Measurements from ENCODE around the gene LHCGR.

LHCGR gene

DNA sequence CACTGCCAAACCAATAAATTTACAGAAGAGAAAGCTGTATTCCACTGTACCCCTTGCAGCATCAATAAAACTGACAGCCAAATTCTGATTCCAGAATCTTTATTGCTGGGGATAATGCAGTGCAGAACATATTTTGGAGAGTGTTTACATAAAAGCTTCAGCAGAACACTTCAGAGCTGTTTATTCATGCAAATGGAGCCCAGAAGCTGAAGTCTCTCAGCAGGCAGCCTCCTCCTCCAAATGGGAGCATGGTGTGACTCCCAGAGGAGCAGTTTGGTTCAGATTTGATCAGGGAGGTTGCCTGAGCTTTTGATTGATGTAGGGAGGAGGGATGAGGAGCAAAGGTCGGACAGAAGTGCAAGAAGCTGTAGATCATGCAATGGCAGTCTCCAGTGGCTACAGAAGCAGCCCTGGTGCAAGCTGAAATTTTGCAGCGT lies 22.4 kb downstream of the LHCGR start:
- ChIA-PET CTCF (no interaction called here), POLR2A (no interaction called here)
- no peak for DNase-seq (ENCODE audit: extremely low spot score)
- TF ChIP-seq, protein P1, sequence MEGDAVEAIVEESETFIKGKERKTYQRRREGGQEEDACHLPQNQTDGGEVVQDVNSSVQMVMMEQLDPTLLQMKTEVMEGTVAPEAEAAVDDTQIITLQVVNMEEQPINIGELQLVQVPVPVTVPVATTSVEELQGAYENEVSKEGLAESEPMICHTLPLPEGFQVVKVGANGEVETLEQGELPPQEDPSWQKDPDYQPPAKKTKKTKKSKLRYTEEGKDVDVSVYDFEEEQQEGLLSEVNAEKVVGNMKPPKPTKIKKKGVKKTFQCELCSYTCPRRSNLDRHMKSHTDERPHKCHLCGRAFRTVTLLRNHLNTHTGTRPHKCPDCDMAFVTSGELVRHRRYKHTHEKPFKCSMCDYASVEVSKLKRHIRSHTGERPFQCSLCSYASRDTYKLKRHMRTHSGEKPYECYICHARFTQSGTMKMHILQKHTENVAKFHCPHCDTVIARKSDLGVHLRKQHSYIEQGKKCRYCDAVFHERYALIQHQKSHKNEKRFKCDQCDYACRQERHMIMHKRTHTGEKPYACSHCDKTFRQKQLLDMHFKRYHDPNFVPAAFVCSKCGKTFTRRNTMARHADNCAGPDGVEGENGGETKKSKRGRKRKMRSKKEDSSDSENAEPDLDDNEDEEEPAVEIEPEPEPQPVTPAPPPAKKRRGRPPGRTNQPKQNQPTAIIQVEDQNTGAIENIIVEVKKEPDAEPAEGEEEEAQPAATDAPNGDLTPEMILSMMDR (IDR thresholded peaks at IDR 0.05; ENCODE audit: control extremely low read depth, extremely low read depth, low read depth, missing control alignments) = no peak

DNA sequence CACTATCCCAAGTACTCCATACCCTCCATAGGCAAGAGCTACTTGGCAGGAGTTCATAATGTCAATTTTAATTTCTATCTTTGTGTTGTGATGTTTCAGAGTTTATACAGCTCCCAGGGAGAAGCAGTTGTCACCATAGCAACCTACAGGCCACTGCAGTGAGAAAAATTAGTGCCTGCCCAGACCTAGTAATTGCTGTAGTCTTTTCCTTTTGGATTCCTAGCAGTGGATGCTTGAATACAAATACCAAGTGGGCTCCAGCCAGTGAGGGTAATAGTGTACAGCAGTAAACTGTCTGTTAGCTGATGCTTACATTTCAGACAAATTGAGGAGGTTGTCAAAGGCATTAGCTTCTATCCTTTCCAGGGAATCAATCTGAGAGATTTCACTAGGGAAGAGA lies 26.7 kb downstream of the LHCGR start:
- TF ChIP-seq, protein P1 (IDR thresholded peaks at IDR 0.05; ENCODE audit: control extremely low read depth, extremely low read depth, low read depth, missing control alignments) = no peak
- ChIA-PET CTCF (interaction anchor here (1.3 to 1.9 kb wide), 6 partner anchors 9 to 129 kb away, joined by 3 to 13 read pairs (median 4); no protein-coding TSS in a partner anchor), POLR2A (no interaction called here)
- DNase-seq (ENCODE audit: extremely low spot score) = no peak

DNA sequence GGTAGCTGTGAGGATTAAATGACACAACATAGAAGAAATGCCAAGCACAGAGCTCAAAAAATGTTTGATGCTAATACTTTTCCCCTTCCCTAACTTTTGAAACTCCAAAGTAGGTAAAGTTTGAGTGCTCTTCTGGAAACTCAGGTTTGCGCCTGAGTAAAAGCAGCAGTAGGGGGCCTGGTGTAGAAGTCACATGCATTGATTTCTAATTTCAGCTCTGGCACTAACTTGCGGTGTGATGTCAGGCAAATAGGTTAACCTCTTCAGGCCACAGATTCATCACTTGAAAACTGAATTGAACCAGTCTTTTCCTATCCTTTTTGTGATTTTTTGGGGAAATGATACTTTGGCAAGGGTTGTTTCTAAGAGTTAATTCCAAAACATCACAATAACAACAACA lies 27.2 kb downstream of the LHCGR start:
- DNase-seq (ENCODE audit: extremely low spot score) = no peak
- ChIA-PET CTCF (interaction anchor here (1.1 to 1.9 kb wide), 7 partner anchors 8 to 128 kb away, joined by 3 to 13 read pairs (median 4); no protein-coding TSS in a partner anchor), POLR2A (no interaction called here)
- TF ChIP-seq, protein P1 (IDR thresholded peaks at IDR 0.05; ENCODE audit: control extremely low read depth, extremely low read depth, low read depth, missing control alignments) = no peak

DNA sequence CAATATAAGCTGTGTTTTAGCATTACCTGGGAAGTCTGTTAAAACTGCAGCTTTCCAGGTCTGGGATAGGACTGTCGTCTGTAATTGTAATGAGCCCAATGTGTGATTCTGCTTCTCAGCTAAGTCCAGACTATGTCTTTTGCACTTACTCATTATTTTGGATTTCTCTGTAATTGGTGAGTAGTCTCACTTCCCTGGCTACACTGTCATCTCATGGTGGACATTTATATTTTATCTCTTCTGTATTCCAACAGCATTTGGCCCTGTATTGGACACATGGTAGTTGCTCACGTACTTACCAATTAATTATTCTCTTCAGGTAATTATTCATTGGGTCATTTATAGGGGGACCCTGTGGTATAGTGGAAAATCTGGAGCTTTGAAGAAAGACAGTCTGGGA lies 28.0 kb downstream of the LHCGR start:
- CTCF ChIA-PET = interaction anchor here (1.1 to 1.9 kb wide), 6 partner anchors 10 to 127 kb away, joined by 3 to 13 read pairs (median 4); no protein-coding TSS in a partner anchor
- POLR2A ChIA-PET = no interaction called here
- TF ChIP-seq, protein P1 (IDR thresholded peaks at IDR 0.05; ENCODE audit: control extremely low read depth, extremely low read depth, low read depth, missing control alignments) = peak; percentile 10
- no peak for DNase-seq (ENCODE audit: extremely low spot score)

DNA sequence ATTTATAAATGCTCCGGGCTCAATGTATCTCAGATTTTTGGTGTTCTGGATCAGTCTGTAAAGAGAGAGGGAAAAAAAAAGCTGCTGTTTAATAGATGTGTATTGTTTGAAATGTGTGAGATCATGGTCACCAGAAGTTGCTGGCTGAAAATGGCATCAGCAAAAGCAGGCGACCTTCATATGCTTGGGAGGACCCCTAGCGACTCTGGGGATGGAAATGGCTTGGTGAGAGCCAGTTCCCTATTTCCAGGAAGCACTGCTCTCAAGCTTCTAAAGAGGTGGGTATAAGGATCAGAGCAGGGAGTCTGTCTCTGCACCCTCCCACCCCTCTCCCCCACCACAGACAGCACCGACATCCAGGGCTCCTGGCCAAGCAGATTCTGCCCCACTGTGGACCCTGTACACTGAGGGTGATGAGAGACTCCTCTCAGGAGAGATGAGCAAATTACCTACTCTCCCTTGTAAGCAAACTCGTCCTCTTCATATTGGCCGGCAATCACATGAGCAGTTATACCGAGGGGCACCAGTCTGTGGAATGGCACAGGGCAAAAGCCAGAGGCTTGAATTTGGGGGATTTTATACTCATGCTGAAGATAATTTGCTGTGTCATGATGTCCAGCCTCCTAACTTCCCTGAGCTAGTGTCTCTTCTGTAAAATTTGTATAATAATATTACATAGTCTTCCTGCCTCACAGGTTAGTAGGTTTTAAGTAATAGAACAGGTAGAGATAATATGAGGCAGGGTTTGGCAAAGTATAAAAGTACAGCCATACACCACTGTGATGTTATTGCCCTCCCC lies 29.6 kb downstream of the LHCGR start:
- TF ChIP-seq, protein P1 (IDR thresholded peaks at IDR 0.05; ENCODE audit: control extremely low read depth, extremely low read depth, low read depth, missing control alignments) = no peak
- POLR2A ChIA-PET = no interaction called here
- CTCF ChIA-PET = interaction anchor here (1.1 kb wide), 1 partner anchor 126 kb away, joined by 3 read pairs; no protein-coding TSS in a partner anchor
- DNase-seq (ENCODE audit: extremely low spot score) = no peak

DNA sequence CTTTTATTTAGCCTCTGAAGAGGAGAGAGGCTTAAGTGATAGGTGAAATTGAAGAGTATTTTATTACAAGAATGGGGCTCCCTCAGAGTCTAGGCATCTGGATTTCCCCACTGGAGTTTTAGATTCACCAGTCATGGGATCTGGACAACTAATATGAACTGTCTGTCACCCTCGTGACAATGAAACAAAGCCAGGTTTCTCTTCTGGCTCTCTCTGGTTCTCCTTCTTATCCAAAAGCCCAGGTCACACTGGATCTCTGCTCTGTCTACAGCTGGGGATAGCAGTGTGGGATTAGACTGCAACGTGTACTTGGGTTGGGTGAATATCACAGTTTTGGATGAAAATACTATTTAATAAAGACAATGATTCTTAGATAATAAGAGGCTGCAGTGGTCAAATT lies 31.2 kb downstream of the LHCGR start:
- TF ChIP-seq, protein P1 (IDR thresholded peaks at IDR 0.05; ENCODE audit: control extremely low read depth, extremely low read depth, low read depth, missing control alignments) = no peak
- CTCF ChIA-PET = no interaction called here
- POLR2A ChIA-PET = no interaction called here
- DNase-seq (ENCODE audit: extremely low spot score) = no peak
